ENCODE results near the gene SSH2.
"Not testable (repeated sequence)": the region's sequence is repeated elsewhere in the genome, so short reads cannot be mapped to it uniquely, and the experiment has no call there.

The SSH2 gene

DNA sequence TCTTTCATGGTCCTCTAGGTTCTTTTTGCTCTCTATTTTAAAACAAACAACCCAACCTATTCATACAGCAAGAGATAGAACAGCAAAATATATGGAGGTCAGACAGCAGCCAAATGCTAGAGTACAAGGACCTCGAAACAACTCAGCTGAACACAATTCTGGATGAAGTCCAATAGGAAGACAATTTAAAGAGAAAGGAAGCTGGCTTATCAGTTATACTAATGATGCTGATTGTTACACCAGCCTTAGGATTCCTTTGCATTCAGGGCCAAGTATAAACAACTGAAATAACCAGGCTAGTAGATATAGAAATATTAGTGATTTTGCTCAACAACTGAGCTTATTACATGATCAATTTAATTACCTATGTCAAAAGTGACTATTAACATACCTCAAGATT is 2.5 kb downstream of the SSH2 start:
- no peak for DNase-seq

- no peak for DNase-seq
Measured at GRCh38 chr17:29924786-29925185, 5.2 kb downstream of the SSH2 start.

GRCh38 chr17:29918922-29919856 is 10.8 kb downstream of the SSH2 start:
- DNase-seq: no peak

- no peak for DNase-seq
Measured at GRCh38 chr17:29918016-29918415, 12.0 kb downstream of the SSH2 start.

DNA sequence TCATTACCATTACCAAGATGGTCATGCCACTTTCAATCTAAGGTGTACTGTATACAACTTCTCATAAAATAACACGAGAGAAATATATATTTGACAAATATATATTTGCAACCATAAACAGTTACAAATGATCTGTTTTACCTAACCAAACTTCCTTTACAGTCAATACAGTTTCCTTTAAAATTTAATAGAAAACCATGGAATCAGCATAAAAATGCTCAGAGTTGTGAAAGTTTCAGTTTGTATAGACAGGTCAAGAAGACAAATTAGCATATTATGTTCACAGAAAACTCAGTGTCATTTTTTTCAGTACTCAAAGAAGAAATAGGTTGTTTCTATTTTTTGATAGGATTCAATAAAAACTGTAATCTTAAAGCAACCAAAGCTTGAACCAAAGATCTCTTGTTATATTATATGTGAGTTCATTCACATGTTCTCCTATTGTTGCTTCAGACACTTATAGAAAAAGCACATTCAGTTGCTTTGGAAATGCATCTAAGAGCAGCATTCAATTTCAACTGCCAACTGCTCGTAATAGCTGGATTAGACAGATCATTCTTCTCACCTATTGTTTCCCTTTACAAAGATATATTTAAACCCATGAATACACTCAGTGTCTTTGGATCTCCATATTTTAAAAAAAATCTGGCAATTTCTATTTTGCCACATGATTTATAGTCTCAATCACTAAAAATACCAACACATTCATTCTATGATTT is 15.1 kb downstream of the SSH2 start:
- DNase-seq: no peak

GRCh38 chr17:29911641-29912177 is 18.3 kb downstream of the SSH2 start:
- DNase-seq: no peak

- DNase-seq: no peak
Measured at GRCh38 chr17:29909236-29910003, 20.6 kb downstream of the SSH2 start.

GRCh38 chr17:29906969-29907368 is 23.1 kb downstream of the SSH2 start:
- no peak for DNase-seq

- no peak for DNase-seq
Measured at GRCh38 chr17:29905879-29906167, 24.2 kb downstream of the SSH2 start.

- DNase-seq: no peak
Measured at GRCh38 chr17:29905086-29905878, 24.7 kb downstream of the SSH2 start.

DNA sequence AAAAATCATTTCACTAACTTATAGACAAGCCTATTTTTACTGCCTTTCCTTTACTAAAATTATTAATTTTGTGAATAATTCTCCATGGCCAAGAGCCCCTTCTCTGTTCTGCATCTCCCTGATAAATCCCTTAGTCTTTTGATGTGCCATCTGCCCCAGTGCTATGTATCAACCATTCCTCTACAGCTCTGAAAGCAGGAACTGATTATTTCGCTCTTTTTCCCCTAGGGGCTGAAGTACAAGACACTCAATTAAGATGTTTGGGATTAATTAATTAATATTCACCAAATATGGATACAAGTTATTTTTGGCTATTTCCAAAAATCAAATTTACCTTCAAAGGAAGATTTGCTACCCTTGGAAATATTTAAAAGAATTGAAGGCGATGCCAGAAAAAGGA is 26.6 kb downstream of the SSH2 start:
- DNase-seq: no peak

GRCh38 chr17:29897136-29897535 is 32.9 kb downstream of the SSH2 start:
- not testable (repeated sequence) for DNase-seq

- DNase-seq: no peak
Measured at GRCh38 chr17:29892201-29892600, 37.8 kb downstream of the SSH2 start.

GRCh38 chr17:29891131-29891530 is 38.9 kb downstream of the SSH2 start:
- DNase-seq: no peak

GRCh38 chr17:29885031-29885640 is 44.9 kb downstream of the SSH2 start:
- DNase-seq: no peak

DNA sequence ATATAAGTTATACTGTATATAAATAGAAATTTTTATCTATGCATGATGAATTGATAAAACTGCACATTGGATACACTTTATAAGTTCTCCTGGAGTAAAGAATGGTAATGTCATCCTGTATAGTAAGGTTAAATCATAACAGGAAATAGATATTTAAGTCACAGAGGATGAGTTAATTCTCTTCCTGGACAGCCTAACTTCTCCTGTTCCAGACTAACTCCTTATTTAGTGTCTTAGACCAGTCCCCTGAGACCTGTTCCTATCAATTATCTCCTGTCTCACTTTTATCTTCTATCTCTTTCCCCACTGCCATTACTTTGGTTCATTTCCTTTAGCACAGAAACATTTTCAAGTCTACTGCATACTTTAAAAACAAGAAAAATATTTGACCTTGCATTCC is 46.5 kb downstream of the SSH2 start:
- DNase-seq: no peak

GRCh38 chr17:29881256-29881655 is 48.8 kb downstream of the SSH2 start:
- no peak for DNase-seq

GRCh38 chr17:29880031-29880430 is 50.0 kb downstream of the SSH2 start:
- no peak for DNase-seq

DNA sequence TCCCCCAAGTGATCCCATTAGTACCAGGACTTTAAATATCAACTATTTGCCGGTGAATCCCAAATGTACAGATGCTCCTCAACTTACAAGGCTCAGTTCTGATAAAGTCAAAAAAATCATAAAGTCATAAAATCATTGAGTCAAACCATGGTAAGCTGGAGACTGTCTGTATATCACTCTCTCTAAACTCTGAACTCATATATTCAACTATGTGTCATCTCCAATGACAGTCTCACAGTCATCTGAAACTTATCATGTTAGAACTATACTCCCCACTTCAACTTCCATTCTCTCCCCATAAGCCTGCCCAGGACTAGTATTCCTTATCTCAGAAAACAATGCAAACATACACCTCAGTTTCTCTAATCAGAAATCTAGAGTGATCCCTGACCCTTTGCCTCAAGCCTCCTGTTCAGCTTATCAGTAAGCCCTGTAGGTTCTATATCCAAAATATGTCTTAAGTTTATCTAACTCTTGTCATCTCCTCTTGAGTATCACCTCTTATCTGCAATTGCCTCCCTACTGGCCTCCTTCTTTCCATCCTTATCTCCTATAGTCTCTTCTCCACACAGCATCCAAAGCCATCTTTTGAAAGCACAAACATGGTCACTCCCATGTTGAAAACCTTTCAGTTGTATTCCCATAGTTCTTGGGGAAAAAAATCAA is 55.0 kb downstream of the SSH2 start:
- DNase-seq: no peak

DNA sequence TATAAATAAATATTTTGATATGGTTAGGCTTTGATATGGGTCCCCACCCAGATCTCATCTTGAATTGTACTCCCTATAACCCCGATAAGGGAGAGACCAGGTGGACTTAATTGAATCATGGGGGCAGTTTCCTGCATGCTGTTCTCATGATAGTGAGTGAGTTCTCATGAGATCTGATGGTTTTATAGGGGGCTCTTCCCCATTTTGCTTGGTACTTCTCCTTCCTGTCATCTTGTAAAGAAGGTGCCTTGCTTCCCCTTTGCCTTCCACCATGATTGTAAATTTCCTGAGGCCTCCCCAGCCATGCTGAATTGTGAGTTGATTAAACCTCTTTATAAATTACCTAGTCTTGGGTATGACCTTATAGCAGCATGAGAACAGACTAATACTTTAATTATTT is 55.7 kb downstream of the SSH2 start:
- DNase-seq: not testable (repeated sequence)

- DNase-seq: no peak
Measured at GRCh38 chr17:29873476-29873875, 56.6 kb downstream of the SSH2 start.
